HG02759 (cell line): ENCODE measurements around the gene MAP2K3.
"Not testable (repeated sequence)": the region's sequence is repeated elsewhere in the genome, so short reads cannot be mapped to it uniquely, and the experiment has no call there.

Experiments
- ATAC-seq: cut with Tn5 transposase; IDR thresholded peaks from one replicate; pipeline ENCODE4 v1.9.1; 2021; ENCODE audit warnings: mild to moderate bottlenecking, moderate library complexity; ENCODE audit not compliant: unreplicated experiment

MAP2K3 gene

GRCh38 chr17:21349358-21350050 is 65.0 kb downstream of the MAP2K3 start:
- ATAC-seq = not testable (repeated sequence)

- ATAC-seq = not testable (repeated sequence)
Measured at GRCh38 chr17:21350495-21350894, 66.0 kb downstream of the MAP2K3 start.

GRCh38 chr17:21351366-21352065 is 67.0 kb downstream of the MAP2K3 start:
- no peak for ATAC-seq

- no peak for ATAC-seq
Measured at GRCh38 chr17:21352221-21352980, 67.9 kb downstream of the MAP2K3 start.

- no peak for ATAC-seq
Measured at GRCh38 chr17:21352981-21353265, 68.4 kb downstream of the MAP2K3 start.

- no peak for ATAC-seq
Measured at GRCh38 chr17:21353326-21354010, 69.0 kb downstream of the MAP2K3 start.

GRCh38 chr17:21354796-21355385 is 70.4 kb downstream of the MAP2K3 start:
- no peak for ATAC-seq

- ATAC-seq = no peak
Measured at GRCh38 chr17:21355586-21355985, 71.1 kb downstream of the MAP2K3 start.

GRCh38 chr17:21356537-21357127 is 72.1 kb downstream of the MAP2K3 start:
- no peak for ATAC-seq

- ATAC-seq = no peak
Measured at GRCh38 chr17:21357281-21357680, 72.8 kb downstream of the MAP2K3 start.

GRCh38 chr17:21357696-21358656 is 73.5 kb downstream of the MAP2K3 start:
- no peak for ATAC-seq

- no peak for ATAC-seq
Measured at GRCh38 chr17:21358682-21359482, 74.4 kb downstream of the MAP2K3 start.

- ATAC-seq = no peak
Measured at GRCh38 chr17:21359483-21359840, 75.0 kb downstream of the MAP2K3 start.

GRCh38 chr17:21360048-21360447 is 75.5 kb downstream of the MAP2K3 start:
- no peak for ATAC-seq

- no peak for ATAC-seq
Measured at GRCh38 chr17:21361020-21361809, 76.7 kb downstream of the MAP2K3 start.

GRCh38 chr17:21362331-21362931 is 77.9 kb downstream of the MAP2K3 start:
- no peak for ATAC-seq

- ATAC-seq = no peak
Measured at GRCh38 chr17:21363776-21364642, 79.5 kb downstream of the MAP2K3 start.
